ENCODE results near the gene EXD3. TPM values are rescaled to one million over a fixed set of nuclear protein-coding genes. Genes with fewer than 3 reads are reported as not detected.

Gene EXD3
- polyA plus RNA-seq, 2 of the 4 experiments (the other 2 are of a cell fraction): 3.4 to 4.5 TPM

DNA sequence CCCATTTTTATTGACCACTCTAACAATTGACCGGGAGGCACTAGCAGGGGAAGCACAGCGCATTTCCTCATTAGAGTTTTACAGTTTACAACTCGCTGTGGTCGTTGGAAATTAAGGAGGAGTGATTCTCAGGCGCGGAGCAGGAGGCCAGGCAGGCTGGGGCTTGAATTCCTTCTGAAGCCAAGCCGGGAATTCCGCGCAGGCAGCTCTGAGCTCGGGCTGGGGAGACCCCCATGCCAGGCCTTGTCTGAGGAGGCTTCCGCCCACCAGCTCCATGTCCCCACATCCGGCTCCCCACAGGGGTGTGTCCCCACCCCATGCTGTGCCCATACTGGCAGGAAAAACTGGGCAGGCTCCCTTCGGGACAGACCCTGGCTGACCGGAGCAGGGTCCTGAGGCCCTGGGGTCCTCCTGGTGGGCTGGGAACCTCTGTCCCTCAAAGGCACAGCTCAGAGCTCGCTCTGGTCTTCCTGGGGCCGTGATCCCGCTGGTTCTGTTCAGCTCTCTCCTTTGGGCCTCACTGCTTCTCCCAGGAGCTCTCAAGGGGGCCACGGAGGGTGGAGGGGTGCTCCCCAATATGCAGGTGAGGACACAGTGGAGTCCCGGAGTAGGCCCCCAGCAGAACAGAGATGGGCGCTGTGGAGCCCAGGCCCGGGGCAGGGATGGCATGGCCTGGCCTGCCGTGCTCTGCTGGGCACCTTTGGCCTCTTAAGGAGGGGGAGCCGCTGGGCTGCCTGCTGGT is 119.6 kb downstream of the EXD3 start:
- Histone ChIP-seq H3K4me3 (no peak overlapping the region), H3K9me3 (no peaks in the 10 kb centered on the region), H3K27ac (peak overlapping the region in 1 of 2 experiments; percentile 90; a peak in 3 of 6 replicates), H3K4me2 (no peak overlapping the region; the same call in 2 of the 3 replicates), H3K4me1 (peaks cover 19% of the 10 kb centered on the region)
- ATAC-seq (no peak), DNase-seq (ENCODE audit: low read depth in 1 of 2, low spot score in 1 of 2) (no peak), FAIRE-seq (no peak)
- TF ChIP-seq HOXB5 (CRISPR knock-in tag; IDR thresholded peaks at IDR 0.05): no peak
- TF ChIP-seq, protein P1, sequence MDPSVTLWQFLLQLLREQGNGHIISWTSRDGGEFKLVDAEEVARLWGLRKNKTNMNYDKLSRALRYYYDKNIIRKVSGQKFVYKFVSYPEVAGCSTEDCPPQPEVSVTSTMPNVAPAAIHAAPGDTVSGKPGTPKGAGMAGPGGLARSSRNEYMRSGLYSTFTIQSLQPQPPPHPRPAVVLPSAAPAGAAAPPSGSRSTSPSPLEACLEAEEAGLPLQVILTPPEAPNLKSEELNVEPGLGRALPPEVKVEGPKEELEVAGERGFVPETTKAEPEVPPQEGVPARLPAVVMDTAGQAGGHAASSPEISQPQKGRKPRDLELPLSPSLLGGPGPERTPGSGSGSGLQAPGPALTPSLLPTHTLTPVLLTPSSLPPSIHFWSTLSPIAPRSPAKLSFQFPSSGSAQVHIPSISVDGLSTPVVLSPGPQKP (IDR thresholded peaks at IDR 0.05; ENCODE audit: low read depth, low read length): no peak
- TF ChIP-seq NR3C1 (IDR thresholded peaks at IDR 0.05): no peak
- no peak for TF ChIP-seq RFX5 (IDR thresholded peaks at IDR 0.05)
- TF ChIP-seq CEBPB (IDR thresholded peaks at IDR 0.05): no peak
- no peak for TF ChIP-seq ZSCAN20 (CRISPR knock-in tag; IDR thresholded peaks at IDR 0.05)
- ChIA-PET POLR2A (interaction anchor here (1.4 kb wide), 1 partner anchor 10 kb away, joined by 6 read pairs; no protein-coding TSS in a partner anchor), CTCF (interaction anchor here (0.6 to 4.4 kb wide), 19 partner anchors 9 to 310 kb away, joined by 3 to 51 read pairs (median 4); partner anchors contain the start of genes ENTPD8, EXD3, NELFB and NOXA1)
- WGBS (ENCODE audit: missing lambda C conversion rate): 87% methylated on average over 18 of the region's 23 CpGs

DNA sequence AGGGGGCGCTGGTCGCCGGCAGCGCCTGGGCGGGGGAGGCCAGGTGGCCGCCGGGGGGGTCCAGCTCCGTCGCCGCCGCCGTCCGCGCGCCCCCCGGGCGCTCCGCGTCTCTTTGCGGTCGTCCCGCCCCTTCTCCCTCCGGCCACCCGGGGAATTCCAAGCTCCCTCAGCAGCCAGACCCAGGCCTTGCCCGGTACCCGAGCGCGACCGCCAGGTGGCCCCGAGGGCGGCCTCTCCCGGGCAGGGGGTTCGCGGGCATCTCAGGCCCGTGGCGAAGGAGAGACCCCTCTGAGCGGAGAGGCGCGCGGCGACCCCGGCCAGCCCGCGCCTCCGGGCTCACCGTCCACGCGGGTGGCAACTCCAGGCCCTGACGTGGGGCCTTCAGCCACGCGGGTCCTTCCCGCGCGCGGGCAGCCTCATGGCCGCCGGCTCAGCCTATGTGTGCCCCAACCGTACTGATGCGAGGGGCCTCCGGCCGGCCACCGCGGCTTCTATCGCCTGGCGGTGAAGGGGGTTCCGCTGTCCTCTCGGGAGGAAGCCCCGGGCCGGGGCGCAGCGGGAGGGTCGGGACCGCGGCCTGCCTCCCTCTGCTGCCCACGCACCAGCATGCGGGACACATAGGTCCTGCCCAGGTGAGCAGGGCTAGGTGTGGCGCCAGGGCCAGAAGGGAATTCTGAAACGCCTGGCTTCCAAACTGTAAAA is 120.4 kb downstream of the EXD3 start:
- DNase-seq (ENCODE audit: low read depth in 1 of 2, low spot score in 1 of 2): peak in 1 of 2 experiments; percentile 77
- POLR2A ChIA-PET: interaction anchor here (0.6 to 2.2 kb wide), 14 partner anchors 9 to 232 kb away, joined by 3 to 19 read pairs (median 6); partner anchors contain the start of genes EXD3, NOXA1, NSMF and TOR4A

More for the DNA sequence above, 120.4 kb downstream of the EXD3 start:
- Histone ChIP-seq H3K27ac (peak overlapping the region; percentile 58 to 90), H3K4me1 (peaks cover 19% of the 10 kb centered on the region), H3K4me2 (peak overlapping the region; percentile 84), H3K9me3 (no peaks in the 10 kb centered on the region), H3K4me3 (peak overlapping the region; percentile 49)
- TF ChIP-seq FOXS1 (CRISPR knock-in tag; IDR thresholded peaks at IDR 0.05) (no peak), RAD21 (conservative IDR thresholded peaks at IDR 0.05 in 1 of 2, IDR thresholded peaks at IDR 0.05 in 1 of 2) (peak; percentile 16 to 40; a peak in 3 of 5 replicates), CHD2 (IDR thresholded peaks at IDR 0.05; ENCODE audit: low read length, partially characterized antibody) (no peak), HDAC2 (IDR thresholded peaks at IDR 0.05) (no peak), EHMT2 (IDR thresholded peaks at IDR 0.05; ENCODE audit: low read depth) (no peak), SMC3 (IDR thresholded peaks at IDR 0.05) (peak; percentile 51), ZSCAN20 (CRISPR knock-in tag; IDR thresholded peaks at IDR 0.05) (no peak), RNF2 (IDR thresholded peaks at IDR 0.05; ENCODE audit: borderline replicate concordance, low read depth) (no peak), HOXA7 (CRISPR knock-in tag; IDR thresholded peaks at IDR 0.05) (no peak), JUN (IDR thresholded peaks at IDR 0.05) (0 out of 5 replicates have a peak, but pooled peaks of 1 of the 2 experiments have one; percentile 24), ZFP36 (IDR thresholded peaks at IDR 0.05; ENCODE audit: borderline replicate concordance, partially characterized antibody) (no peak), MAFK (IDR thresholded peaks at IDR 0.05; ENCODE audit: partially characterized antibody) (no peak), FOSL2 (IDR thresholded peaks at IDR 0.05) (no peak), FOSL2 (CRISPR knock-in tag; IDR thresholded peaks at IDR 0.05) (no peak), NR3C1 (IDR thresholded peaks at IDR 0.05) (no peak), TFCP2L1 (CRISPR knock-in tag; IDR thresholded peaks at IDR 0.05) (no peak)
- TF ChIP-seq, protein P2, sequence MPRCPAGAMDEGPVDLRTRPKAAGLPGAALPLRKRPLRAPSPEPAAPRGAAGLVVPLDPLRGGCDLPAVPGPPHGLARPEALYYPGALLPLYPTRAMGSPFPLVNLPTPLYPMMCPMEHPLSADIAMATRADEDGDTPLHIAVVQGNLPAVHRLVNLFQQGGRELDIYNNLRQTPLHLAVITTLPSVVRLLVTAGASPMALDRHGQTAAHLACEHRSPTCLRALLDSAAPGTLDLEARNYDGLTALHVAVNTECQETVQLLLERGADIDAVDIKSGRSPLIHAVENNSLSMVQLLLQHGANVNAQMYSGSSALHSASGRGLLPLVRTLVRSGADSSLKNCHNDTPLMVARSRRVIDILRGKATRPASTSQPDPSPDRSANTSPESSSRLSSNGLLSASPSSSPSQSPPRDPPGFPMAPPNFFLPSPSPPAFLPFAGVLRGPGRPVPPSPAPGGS (IDR thresholded peaks at IDR 0.05): 0 out of 3 replicates have a peak, but pooled peaks have one; percentile 1
- TF ChIP-seq, protein P3, sequence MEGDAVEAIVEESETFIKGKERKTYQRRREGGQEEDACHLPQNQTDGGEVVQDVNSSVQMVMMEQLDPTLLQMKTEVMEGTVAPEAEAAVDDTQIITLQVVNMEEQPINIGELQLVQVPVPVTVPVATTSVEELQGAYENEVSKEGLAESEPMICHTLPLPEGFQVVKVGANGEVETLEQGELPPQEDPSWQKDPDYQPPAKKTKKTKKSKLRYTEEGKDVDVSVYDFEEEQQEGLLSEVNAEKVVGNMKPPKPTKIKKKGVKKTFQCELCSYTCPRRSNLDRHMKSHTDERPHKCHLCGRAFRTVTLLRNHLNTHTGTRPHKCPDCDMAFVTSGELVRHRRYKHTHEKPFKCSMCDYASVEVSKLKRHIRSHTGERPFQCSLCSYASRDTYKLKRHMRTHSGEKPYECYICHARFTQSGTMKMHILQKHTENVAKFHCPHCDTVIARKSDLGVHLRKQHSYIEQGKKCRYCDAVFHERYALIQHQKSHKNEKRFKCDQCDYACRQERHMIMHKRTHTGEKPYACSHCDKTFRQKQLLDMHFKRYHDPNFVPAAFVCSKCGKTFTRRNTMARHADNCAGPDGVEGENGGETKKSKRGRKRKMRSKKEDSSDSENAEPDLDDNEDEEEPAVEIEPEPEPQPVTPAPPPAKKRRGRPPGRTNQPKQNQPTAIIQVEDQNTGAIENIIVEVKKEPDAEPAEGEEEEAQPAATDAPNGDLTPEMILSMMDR (IDR thresholded peaks at IDR 0.05): peak; percentile 90
- TF ChIP-seq, protein P4, sequence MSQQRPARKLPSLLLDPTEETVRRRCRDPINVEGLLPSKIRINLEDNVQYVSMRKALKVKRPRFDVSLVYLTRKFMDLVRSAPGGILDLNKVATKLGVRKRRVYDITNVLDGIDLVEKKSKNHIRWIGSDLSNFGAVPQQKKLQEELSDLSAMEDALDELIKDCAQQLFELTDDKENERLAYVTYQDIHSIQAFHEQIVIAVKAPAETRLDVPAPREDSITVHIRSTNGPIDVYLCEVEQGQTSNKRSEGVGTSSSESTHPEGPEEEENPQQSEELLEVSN (IDR thresholded peaks at IDR 0.05; ENCODE audit: borderline replicate concordance, low read depth): peak; percentile 29; the same call in 1 of the 2 replicates
- TF ChIP-seq, protein P5, sequence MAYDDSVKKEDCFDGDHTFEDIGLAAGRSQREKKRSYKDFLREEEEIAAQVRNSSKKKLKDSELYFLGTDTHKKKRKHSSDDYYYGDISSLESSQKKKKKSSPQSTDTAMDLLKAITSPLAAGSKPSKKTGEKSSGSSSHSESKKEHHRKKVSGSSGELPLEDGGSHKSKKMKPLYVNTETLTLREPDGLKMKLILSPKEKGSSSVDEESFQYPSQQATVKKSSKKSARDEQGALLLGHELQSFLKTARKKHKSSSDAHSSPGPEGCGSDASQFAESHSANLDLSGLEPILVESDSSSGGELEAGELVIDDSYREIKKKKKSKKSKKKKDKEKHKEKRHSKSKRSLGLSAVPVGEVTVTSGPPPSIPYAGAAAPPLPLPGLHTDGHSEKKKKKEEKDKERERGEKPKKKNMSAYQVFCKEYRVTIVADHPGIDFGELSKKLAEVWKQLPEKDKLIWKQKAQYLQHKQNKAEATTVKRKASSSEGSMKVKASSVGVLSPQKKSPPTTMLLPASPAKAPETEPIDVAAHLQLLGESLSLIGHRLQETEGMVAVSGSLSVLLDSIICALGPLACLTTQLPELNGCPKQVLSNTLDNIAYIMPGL (CRISPR knock-in tag; IDR thresholded peaks at IDR 0.05; ENCODE audit: borderline replicate concordance): no peak
- TF ChIP-seq, protein P6, sequence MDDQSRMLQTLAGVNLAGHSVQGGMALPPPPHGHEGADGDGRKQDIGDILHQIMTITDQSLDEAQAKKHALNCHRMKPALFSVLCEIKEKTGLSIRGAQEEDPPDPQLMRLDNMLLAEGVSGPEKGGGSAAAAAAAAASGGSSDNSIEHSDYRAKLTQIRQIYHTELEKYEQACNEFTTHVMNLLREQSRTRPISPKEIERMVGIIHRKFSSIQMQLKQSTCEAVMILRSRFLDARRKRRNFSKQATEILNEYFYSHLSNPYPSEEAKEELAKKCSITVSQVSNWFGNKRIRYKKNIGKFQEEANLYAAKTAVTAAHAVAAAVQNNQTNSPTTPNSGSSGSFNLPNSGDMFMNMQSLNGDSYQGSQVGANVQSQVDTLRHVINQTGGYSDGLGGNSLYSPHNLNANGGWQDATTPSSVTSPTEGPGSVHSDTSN (IDR thresholded peaks at IDR 0.05): no peak
- CTCF ChIA-PET: interaction anchor here (0.7 to 4.4 kb wide), 51 partner anchors 8 to 286 kb away, joined by 3 to 51 read pairs (median 4); partner anchors contain the start of genes ENTPD8, EXD3, NELFB and NOXA1
- peak; percentile 54 to 61 for ATAC-seq
- WGBS (ENCODE audit: missing lambda C conversion rate): 93% methylated on average over 11 of the region's 78 CpGs
- no peak for FAIRE-seq
